ENCODE measurements around the gene OSBPL5. TPM values are rescaled to one million over a fixed set of nuclear protein-coding genes. Genes with fewer than 3 reads are reported as not detected.

Gene OSBPL5
- polyA plus RNA-seq, 10 donors, result 11.4 to 21.7 (median 14.6) TPM

GRCh38 chr11:3199537-3200295 is 34.6 kb upstream of the OSBPL5 start:
- no peak for DNase-seq

- no peak for DNase-seq
Observed at GRCh38 chr11:3198815-3199214, 33.7 kb upstream of the OSBPL5 start.

- DNase-seq, result no peak
Observed at GRCh38 chr11:3197878-3198528, 32.9 kb upstream of the OSBPL5 start.

- DNase-seq, result no peak
Observed at GRCh38 chr11:3197044-3197695, 32.1 kb upstream of the OSBPL5 start.

- DNase-seq, result peak in 1 of 3 donors; percentile 40
Observed at GRCh38 chr11:3196161-3197043, 31.3 kb upstream of the OSBPL5 start.

GRCh38 chr11:3195251-3196160 is 30.4 kb upstream of the OSBPL5 start:
- no peak for DNase-seq

- no peak for DNase-seq
Observed at GRCh38 chr11:3194016-3194816, 29.1 kb upstream of the OSBPL5 start.

GRCh38 chr11:3193373-3194015 is 28.4 kb upstream of the OSBPL5 start:
- DNase-seq, result no peak

- DNase-seq, result no peak
Observed at GRCh38 chr11:3192511-3193372, 27.6 kb upstream of the OSBPL5 start.

GRCh38 chr11:3191586-3192324 is 26.6 kb upstream of the OSBPL5 start:
- DNase-seq, result no peak

GRCh38 chr11:3190600-3190999 is 25.5 kb upstream of the OSBPL5 start:
- no peak for DNase-seq

GRCh38 chr11:3189886-3190583 is 24.9 kb upstream of the OSBPL5 start:
- no peak for DNase-seq

GRCh38 chr11:3189196-3189843 is 24.2 kb upstream of the OSBPL5 start:
- no peak for DNase-seq

GRCh38 chr11:3188496-3189195 is 23.5 kb upstream of the OSBPL5 start:
- DNase-seq, result no peak

- no peak for DNase-seq
Observed at GRCh38 chr11:3186166-3186953, 21.2 kb upstream of the OSBPL5 start.
